ENCODE results near the gene BTBD16. TPM values are rescaled to one million over a fixed set of nuclear protein-coding genes. Genes with fewer than 3 reads are reported as not detected.

Gene BTBD16
- total RNA-seq, 1 donor, result not detected

DNA sequence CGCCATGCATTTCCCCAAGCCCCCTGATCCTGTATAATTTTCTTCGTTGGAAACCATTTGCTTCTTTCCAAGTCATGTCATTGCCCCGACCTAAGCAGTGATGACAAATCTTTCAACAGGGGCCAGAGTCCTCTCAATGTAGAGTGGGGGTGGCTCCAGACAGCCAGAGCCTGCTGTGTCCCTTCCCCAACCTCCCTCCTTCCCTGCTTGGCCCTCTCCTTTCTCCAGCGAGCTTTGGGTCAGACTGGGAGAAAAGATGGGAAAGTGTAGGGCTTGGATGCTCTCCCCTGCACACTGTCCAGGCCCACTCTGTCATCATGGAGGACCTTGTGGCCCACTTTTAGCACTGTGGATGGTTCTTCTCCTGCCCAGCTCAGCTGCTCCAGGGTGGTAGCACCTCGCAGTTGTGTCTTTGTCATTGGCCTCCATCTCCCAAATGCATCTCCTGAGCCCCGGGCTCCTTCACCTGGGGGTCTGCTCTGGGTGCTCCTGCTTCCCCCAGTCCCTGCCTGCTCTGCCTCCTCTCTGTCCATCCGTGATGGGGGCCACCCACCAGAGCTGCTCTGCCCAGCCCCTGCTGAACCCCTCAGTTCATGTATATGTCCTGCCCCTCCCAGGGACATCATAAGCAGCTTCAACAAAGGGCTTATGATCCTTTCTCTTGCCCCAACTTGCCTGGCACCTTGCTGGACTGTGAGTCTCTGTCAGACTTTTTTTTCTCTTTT lies 37.5 kb downstream of the BTBD16 start:
- no peak for DNase-seq (ENCODE audit: low read depth in 2 of 3, low spot score in 2 of 3)

DNA sequence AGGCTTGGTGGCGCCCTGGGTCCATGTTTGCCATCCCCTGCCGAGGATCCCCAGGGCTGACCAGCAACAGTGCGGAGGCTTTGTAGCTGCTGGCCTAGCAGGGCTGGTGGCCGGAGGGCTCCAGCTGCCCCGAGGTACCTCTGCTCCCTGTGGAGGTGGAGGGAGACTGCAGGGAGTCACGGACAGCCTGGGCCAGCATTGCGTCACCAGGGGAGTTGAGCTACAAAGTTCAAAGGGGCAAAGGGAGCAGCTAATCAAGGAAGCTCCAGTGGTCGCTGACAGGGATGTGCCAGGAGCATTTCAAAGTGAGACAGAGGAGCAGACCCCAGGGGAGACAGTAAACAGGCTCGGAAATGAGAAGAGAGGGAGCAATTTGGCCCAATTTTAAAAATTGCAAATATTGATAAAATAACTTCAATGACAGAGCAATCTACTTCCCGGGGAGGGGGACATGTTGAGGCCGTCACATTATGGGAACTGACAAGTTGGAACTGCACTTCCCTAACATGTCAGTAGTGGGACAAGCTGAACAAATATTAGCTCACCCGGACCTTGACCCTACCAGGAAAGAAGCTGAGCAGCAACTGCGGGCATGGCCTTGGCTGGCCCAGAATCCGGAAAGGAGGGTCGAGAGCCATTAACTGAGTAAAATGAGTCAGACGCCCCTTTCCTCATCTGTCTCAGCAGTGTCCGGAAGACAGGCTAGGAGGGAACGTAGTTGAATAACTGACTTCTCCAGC lies 39.4 kb downstream of the BTBD16 start:
- no peak for DNase-seq (ENCODE audit: low read depth in 2 of 3, low spot score in 2 of 3)

DNA sequence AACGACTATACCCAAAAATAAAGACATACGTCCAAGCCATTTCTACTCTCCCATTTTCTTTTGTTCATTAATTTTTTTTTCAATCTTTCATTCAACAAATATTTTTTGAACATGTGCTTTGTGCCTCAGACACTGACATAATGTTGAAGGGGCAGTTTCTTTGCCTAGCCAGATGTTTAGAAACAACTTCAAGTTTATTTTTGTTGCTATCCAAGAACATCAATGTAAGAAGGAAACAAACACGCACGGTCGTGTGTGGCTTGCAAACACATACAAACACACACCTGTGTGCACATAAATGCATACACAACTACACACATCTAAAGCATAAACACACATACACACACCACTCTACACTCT lies 39.9 kb downstream of the BTBD16 start:
- no peak for DNase-seq (ENCODE audit: low read depth in 2 of 3, low spot score in 2 of 3)

DNA sequence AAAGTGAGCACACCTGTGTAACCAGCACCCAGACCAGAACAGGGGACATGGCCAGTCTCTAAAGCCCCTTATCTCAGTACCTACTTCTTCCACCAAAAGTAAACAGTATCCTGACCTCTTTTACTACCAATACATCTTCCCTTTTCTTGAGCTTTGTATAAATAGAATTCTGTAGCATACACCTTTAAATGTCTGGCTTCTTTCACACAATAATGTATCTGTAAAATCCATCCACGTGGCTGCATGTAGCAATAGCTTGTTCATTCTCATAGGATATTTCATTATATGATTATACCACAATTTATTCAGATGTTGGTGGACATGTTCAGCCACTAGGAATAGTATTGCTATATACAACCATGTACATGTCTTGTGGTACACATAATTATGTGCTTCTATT lies 40.6 kb downstream of the BTBD16 start:
- DNase-seq (ENCODE audit: low read depth in 2 of 3, low spot score in 2 of 3), result no peak

DNA sequence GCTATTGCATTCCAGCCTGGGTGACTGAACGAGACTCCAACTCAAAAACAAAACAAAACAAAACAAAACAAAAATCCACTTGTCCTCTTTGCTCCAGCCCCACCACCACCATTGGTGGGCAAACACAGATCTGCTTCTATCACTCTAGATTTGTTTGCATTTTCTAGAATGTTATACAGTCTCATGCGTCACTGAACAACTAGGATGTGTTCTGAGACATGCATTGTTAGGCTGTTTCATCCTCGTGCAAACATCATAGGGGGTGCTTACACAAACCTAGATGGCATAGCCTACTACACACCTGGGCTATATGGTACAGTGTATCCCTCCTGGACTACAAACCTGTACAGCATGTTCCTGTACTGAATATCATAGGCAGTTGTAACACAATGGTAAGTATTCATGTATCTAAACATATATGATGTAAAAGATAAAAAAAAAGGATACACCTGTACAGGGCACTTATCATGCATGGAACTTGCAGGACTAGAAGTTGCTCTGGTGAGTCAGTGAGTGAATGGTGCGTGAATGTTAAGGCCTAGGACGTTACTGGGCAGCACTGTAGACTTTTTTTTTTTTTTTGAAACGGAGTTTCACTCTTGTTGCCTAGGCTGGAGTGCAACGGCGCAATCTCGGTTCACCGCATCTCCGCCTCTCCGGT lies 45.3 kb downstream of the BTBD16 start:
- no peak for DNase-seq (ENCODE audit: low read depth in 2 of 3, low spot score in 2 of 3)

DNA sequence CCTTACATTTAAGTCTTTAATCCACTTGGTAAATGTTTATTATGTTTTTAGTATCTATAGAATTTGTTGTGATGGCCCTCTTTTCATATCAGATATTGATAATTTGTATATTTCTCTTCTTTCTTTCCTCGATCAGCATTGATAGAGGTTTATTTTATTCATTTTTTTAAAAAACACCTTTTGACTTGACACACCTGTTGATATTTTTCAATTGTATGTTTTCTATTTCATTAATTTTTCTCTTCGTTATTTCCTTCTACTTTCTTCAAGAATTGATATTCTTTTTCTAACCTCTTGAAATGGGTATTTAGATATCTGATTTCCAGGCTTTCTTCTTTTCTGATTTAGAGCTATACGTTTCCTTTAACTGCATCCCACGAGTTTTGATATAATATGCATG lies 50.9 kb downstream of the BTBD16 start:
- DNase-seq (ENCODE audit: low read depth in 2 of 3, low spot score in 2 of 3), result no peak

DNA sequence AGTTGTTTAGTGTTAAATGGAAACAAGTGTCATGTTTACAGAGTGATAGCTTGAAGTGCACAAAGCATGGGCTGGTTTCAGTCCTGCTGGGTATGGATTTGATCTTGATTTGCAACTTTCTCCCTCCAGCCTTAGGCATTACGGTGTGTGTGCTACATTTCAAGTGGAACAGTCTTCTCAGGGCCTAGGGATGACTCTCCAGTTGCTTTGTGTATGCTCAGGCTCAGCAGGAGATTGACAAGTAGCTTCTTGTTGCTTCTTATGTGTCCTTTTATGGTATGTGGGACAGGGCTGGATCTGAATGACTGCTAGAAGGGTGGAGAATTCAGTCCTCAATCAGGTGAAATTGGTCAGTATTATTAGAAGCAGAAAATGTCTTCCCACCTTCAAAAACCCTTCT lies 52.1 kb downstream of the BTBD16 start:
- no peak for DNase-seq (ENCODE audit: low read depth in 2 of 3, low spot score in 2 of 3)

DNA sequence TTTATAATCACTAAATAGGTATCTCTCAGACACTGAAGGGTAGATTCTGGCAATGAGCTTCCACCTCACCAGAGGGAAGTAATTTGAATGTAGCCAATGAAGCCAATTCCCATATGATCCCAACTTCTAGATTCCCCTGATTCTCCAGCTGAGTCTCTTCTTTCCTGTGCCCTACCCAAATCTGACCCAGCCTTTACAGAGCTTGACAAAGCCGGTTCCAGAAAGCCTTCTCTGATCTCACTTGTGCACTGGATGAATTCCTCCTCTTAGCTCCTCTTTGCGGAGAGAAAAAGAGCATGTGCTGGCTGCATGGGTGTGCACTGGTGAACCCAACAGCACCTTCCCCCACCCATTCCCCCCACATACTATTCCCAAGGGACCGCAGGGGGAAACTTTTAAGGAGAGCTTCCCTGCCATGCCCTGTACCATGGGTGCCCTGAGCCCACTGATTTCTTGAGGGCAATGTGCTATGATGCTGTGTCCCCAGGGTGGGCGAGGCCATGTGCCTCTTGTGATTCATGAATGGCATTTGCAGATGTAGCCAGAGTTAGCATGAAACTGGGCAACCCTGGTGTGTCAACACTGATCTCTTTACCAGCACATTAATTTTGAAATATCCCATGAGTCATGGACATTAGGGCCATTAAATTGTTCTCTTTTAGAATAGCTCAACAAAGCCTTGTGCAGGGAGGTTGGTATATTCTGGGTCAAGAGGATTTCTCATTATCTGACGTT lies 53.0 kb downstream of the BTBD16 start:
- DNase-seq (ENCODE audit: low read depth in 2 of 3, low spot score in 2 of 3), result no peak

DNA sequence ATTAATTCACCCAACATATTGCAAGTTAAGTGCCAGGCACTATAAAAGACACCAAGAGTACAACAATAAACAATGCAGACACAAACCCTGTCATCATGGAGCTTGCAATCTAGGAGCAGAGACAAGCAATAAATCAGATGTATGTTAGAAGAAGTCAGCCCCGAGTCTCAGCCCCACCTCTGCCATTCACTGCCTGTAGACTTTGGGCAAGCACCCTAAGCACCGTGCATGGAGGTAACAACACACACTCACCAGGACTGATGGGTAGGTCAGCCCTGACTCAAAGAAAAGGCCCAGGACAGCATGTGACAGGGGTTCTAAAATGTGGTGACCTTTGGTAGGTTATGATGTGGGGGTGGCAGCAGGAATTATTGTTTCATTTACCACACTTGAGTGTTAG lies 54.1 kb downstream of the BTBD16 start:
- DNase-seq (ENCODE audit: low read depth in 2 of 3, low spot score in 2 of 3), result no peak

DNA sequence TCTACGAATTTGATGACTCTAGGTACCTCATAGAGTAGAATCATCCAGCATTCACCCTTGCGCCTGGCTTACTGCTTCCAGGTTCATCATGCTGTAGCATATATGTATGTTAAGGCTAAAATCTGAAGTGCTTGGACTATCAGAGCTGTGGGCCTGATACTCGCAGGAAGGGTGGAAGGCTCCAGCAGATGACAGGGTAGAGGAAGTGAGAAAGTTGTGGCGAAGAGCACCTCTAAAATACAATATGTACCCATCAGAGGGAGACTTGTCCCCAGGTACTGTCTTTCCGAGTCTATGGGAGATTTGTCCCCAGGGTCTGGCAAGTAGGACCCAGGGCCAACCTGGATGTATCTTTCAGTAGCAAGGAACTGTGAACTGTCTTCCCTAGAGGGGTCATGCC lies 55.3 kb downstream of the BTBD16 start:
- no peak for DNase-seq (ENCODE audit: low read depth in 2 of 3, low spot score in 2 of 3)

DNA sequence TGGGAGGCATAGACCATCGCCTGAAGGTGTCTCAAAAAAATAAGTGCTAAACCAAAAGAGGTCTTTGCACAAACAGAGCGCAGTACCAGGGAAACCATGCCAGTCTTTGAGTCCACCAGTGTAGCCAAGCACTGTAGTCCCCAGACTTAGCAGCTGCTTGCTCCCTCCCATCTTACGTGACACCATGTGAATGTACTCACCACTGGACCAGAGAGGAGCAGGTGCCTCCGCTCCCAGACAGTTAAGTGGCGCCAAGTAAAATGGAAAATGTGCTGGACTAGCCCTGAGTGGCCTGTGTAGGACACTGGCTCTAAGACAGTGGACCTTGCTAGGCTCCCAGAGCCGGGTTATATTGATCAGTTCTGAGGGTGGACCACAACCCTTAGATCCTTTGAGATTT lies 55.7 kb downstream of the BTBD16 start:
- no peak for DNase-seq (ENCODE audit: low read depth in 2 of 3, low spot score in 2 of 3)

DNA sequence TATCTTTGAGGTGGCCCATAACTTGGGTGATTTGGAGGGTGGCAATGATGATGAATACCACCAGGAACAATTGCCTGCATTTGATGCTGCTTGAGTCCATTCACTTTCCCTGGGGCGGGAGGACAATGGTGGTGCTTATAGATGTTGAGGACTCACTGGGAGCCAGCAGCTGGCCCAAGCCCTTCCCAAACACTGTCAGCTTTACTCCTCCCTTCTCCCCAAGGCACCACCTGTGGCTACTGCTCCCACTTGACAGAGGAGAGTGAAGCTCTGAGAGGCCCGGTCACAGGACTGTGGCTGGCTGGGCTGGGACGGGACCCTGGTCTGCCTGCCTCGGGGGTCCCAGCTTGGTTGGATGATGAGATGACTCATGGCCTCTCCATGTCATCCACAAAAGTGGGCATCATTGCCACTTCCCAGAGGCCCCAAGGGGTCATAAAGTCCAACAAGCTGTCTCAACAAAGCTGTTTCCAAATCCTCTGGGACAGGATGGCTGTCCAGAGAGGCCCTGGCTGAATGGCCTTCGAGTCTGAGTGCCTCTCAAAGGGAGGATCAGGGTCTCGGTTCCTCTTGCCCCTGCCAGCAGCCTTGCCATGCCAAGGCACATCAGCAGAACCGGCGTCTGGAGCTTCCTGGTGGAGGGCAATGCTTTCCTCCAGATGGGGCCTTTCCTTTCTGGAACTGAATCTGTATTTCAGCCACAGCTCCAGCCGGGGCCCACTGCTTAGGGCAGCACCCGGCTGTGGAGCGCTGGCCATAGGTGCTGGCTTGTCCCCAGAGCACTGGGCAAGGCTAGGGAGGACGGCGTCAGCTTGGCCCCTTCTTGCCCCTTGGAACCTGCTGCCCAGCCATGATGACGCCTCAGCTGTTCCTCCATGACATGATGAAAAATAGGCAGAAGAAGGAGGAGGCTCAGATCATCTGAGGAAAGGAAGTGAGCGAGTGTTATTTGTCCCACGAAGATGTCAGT lies 56.4 kb downstream of the BTBD16 start:
- no peak for DNase-seq (ENCODE audit: low read depth in 2 of 3, low spot score in 2 of 3)

DNA sequence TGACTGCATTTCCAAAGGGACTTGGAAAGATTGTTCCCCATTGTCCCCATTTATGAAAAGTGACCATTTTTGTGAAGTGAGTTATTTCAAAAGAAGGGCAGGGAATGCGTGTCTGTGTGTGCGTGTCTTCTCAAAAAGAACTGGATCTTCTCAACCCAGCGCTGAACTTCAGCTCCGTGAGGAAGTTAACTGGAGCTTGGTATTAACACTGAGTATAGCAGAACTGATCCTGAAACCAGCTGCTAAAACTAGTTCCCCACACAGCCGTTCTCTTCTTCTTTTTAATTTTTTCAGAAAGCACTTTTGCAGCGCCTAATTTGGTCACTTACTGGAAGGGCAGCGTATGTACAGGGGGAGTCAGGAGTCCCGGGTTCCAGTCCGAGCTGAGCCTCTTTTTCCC lies 57.6 kb downstream of the BTBD16 start:
- DNase-seq (ENCODE audit: low read depth in 2 of 3, low spot score in 2 of 3), result no peak

DNA sequence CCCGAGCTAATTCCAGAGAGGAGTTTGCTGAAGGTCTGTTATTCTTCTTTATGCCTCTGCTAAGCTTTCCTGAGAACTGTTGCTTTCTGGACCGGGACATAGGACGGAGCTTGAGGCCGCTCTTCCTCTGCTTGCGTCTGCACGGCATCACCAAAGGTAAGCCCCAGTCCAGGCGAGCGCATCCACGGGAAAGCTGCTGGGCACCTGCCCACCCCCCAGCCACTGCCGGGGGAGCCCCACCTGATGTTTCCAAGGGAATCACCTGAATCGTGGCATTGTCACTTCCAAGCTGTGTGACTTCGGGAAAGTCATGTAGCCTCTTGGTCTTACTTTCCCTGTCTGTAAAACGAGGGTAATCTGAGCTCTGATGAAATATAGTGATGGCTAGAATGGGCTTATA lies 58.3 kb downstream of the BTBD16 start:
- no peak for DNase-seq (ENCODE audit: low read depth in 2 of 3, low spot score in 2 of 3)

DNA sequence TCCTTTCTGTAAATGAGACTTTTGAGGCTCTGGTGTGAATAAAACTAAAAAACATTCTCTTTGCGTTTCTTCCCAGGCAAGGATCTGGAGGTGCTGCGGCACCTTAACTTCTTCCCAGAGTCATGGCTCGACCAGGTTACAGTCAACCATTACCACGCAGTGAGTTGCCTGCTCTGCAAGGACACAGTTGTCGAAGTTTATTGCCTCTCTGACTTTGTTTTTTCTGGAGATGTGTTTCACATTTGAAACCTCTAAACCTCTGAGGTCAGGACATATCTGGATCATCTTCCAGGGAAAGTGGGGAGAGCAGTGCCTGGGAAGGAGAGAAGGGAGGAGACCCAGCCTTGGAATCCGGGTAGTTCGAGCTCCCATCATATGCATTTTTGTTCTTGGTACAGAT lies 60.0 kb downstream of the BTBD16 start:
- no peak for DNase-seq (ENCODE audit: low read depth in 2 of 3, low spot score in 2 of 3)

DNA sequence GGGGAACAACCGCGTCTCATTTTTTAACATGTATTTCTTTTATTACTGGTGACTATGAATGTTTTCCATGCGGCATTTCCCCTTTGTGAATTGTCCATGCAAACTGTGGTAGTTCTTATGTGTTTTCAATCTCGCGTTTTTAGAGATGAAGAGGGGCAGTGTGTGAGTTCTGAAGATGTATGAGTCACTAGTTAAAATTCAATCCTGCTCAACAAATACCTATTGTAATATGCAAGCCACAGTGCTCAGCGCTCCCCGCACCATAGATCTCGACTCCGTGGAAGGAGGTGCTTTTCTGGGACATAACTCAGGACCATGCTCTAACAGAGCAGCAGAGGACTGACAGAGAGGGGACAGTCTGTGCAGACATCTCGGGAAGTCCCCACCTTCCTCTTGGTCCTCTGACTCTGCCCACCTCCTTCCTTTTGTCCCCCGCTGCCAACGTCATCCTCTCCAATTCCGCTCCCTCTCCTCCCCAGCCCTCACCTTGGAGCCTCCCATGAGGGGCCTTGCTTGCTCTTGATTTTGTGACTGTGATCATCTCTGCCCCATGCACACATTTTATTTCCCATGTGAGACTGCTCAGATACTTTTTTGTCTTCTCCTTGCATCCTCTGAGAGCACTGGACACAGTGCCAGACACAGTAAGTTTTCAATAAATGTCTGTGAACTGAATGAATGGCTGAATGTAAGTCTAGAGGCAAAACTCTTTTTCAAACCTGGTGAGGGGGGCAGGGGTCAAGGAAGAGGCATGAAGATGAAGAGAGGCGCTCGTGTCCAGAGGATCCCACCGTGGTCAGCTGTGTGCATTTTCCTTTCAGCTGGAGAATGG lies 60.7 kb downstream of the BTBD16 start:
- no peak for DNase-seq (ENCODE audit: low read depth in 2 of 3, low spot score in 2 of 3)

DNA sequence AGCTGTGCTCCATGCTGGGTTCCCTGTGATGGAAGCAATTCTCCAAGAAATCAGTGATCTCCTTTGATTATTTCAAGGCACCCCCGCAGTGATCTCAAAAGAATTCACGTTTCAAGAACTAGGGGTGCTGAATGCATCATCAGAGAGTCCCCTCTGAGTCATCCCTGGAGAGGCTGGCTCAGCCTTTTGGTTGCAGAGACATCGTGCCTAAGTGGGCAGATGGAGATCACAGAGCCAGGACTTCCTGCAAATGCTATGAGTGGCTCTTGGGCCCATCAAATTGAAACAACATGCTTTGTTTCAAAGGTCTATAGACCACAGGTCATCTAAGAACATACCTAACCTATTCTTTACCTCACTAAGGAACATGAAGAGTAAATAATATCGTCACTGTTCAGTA lies 61.9 kb downstream of the BTBD16 start:
- no peak for DNase-seq (ENCODE audit: low read depth in 2 of 3, low spot score in 2 of 3)

DNA sequence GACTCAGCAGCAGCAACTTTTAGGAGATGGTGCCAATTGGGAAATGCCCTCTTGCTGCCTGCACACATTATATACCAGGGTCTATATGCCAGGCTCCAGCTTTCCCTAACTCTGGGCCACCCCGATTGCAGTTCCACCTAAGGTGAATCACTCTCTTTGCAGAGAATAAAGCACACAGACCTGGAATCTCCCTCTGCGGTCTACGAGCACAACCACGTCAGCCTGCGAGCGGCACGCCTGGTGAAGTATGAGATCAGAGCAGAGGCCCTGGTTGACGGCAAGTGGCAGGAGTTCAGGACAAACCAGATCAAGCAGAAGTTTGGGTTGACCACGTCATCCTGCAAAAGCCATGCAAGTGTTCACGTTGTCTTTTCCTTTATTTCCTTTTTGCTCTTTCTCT lies 65.2 kb downstream of the BTBD16 start:
- no peak for DNase-seq (ENCODE audit: low read depth in 2 of 3, low spot score in 2 of 3)

DNA sequence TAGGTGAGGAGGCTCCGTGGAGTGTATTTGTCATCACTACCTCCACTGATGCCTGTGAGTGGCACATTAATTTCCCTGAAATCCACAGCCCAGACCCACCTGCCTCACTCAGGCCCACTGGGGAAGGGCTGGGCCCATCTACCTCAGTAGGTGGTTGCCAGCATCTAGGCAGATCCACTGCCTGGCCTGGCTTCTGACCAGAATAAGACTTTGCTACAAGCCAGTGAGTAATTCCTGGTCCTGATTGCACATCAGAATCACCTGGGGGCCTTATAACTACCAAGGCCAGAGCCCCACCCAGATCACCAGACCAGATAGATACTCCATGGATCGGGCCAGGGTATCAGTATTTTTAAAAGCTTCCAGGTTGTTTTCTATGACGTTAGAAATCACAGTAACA lies 65.9 kb downstream of the BTBD16 start:
- DNase-seq (ENCODE audit: low read depth in 2 of 3, low spot score in 2 of 3), result no peak

All from hematopoietic multipotent progenitor cell (in vitro differentiated cells).